22Rv1 (cell line): ENCODE measurements around the gene AGA.

ENCODE experiments used
- H3K27ac ChIP-seq: fragments of 450-650 bp; 2 replicates; pipeline ENCODE4 v1.5.1; 2017
- CTCF ChIP-seq: fragments of 450-650 bp; IDR thresholded peaks from 2 replicates; pipeline ENCODE4 v1.5.1; 2017; ENCODE audit warnings: mild to moderate bottlenecking
- ZFX ChIP-seq: fragments of 450-650 bp; IDR thresholded peaks from 2 replicates; pipeline ENCODE4 v1.6.1; 2017; ENCODE audit warnings: antibody characterized with exemption, borderline replicate concordance

Gene AGA

GRCh38 chr4:177405508-177405907 lies 36.7 kb downstream of the AGA start:
- H3K27ac ChIP-seq = no peak overlapping the region
- TF ChIP-seq ZFX (no peak), CTCF (no peak)

- no peak overlapping the region for H3K27ac ChIP-seq
- TF ChIP-seq CTCF (no peak), ZFX (no peak)
These were observed 37.3 kb downstream of the AGA start for GRCh38 chr4:177404986-177405385.

- H3K27ac ChIP-seq = no peak overlapping the region
- TF ChIP-seq ZFX (no peak), CTCF (no peak)
These were observed 37.9 kb downstream of the AGA start for GRCh38 chr4:177404342-177404741.

- TF ChIP-seq ZFX (no peak), CTCF (no peak)
These were observed 38.5 kb downstream of the AGA start for GRCh38 chr4:177403746-177404145.

GRCh38 chr4:177401658-177402273 lies 40.5 kb downstream of the AGA start:
- H3K27ac ChIP-seq = no peak overlapping the region
- TF ChIP-seq CTCF (no peak), ZFX (no peak)

More at GRCh38 chr4:177403746-177404145, 38.5 kb downstream of the AGA start:
- H3K27ac ChIP-seq = no peak overlapping the region

- TF ChIP-seq CTCF = no peak
- TF ChIP-seq ZFX = no peak
- no peak overlapping the region for H3K27ac ChIP-seq
These were observed 42.2 kb downstream of the AGA start for GRCh38 chr4:177400030-177400429.

GRCh38 chr4:177396352-177396751 lies 45.9 kb downstream of the AGA start:
- H3K27ac ChIP-seq = no peak overlapping the region
- TF ChIP-seq ZFX (no peak), CTCF (no peak)
